Uterus (tissue), 4 donors: ENCODE measurements around the gene MATK. TPM values are rescaled to one million over a fixed set of nuclear protein-coding genes. Genes with fewer than 3 reads are reported as not detected.

Source experiments
- DNase-seq, 2 donors: peaks; one replicate each; pipeline ENCODE4 v3.0.0-alpha.2; 2019 to 2020
- H3K27ac ChIP-seq, 2 donors: fragments of 200-600 bp; sonication (generic); 1 replicate in 1 of 2; 2 replicates in 1 of 2; pipeline ENCODE4 v1.5.1; 2016 to 2018
- H3K27me3 ChIP-seq, 2 donors: fragments of 200-600 bp; sonication (generic); one replicate each; pipeline ENCODE4 v1.5.1; 2018 to 2019; ENCODE audit warnings: control low read depth in 1 of 2
- H3K36me3 ChIP-seq, 2 donors: fragments of 200-600 bp; sonication (generic); one replicate each; pipeline ENCODE4 v1.5.1; 2019; ENCODE audit warnings: control low read depth in 1 of 2
- H3K4me1 ChIP-seq, 2 donors: fragments of 200-600 bp; sonication (generic); one replicate each; pipeline ENCODE4 v1.5.1; 2018 to 2019; ENCODE audit warnings: control low read depth in 1 of 2
- H3K4me3 ChIP-seq, 2 donors: fragments of 200-600 bp; sonication (generic); 1 replicate in 1 of 2; 2 replicates in 1 of 2; pipeline ENCODE4 v1.5.1; 2018 to 2019; ENCODE audit warnings: mild to moderate bottlenecking in 1 of 2
- H3K9me3 ChIP-seq, 2 donors: fragments of 200-600 bp; sonication (generic); one replicate each; pipeline ENCODE4 v1.5.1; 2019; ENCODE audit warnings: control low read depth in 1 of 2
- POLR2A ChIP-seq, 2 donors: fragments of 450-650 bp; IDR thresholded peaks; one replicate each; pipeline ENCODE4 v1.6.1; 2016; ENCODE audit warnings: antibody characterized with exemption in 2 of 2, mild to moderate bottlenecking in 1 of 2, moderate library complexity in 1 of 2
- intact Hi-C: fragments of 100-400 bp; cut with DNase I; formaldehyde crosslinking; loops from one replicate; pipeline ENCODE4 v1.15.1; 2023; ENCODE audit warnings: low total_unique reads
- total RNA-seq, 4 donors: library from RNA; depleted of rRNA in 3 of 4; stranded (reverse); fragments of >200 nt in 3 of 4; gene quantifications; one replicate each; pipeline versions ENCODE4 v1.1.0 to v1.2.4, GENCODE V29; 2014 to 2023
- TF ChIP-seq, protein P1 (sequence below), 4 experiments: fragments of 200-600 bp in 2 of 4; fragments of 450-650 bp in 2 of 4; sonication (generic) in 2 of 4; IDR thresholded peaks; one replicate each; pipeline ENCODE4 v1.5.1; 2016 to 2019; ENCODE audit warnings: antibody characterized with exemption in 4 of 4, mild to moderate bottlenecking in 2 of 4, moderate library complexity in 1 of 4
- donor health status: DM: yes; HTN: yes; CAD: no.

Gene MATK
- total RNA-seq, 4 donors from 2014 or later: 1.0 to 11.2 (median 1.5) TPM; not detected in 1

- intact Hi-C loops: no loop called here
- H3K27ac ChIP-seq: no peak overlapping the region
- peaks cover 0 to 9% of the 10 kb centered on the region in 2 donors for H3K27me3 ChIP-seq
- H3K9me3 ChIP-seq: no peaks in the 10 kb centered on the region
- no peak overlapping the region for H3K4me3 ChIP-seq
- TF ChIP-seq, protein P1, sequence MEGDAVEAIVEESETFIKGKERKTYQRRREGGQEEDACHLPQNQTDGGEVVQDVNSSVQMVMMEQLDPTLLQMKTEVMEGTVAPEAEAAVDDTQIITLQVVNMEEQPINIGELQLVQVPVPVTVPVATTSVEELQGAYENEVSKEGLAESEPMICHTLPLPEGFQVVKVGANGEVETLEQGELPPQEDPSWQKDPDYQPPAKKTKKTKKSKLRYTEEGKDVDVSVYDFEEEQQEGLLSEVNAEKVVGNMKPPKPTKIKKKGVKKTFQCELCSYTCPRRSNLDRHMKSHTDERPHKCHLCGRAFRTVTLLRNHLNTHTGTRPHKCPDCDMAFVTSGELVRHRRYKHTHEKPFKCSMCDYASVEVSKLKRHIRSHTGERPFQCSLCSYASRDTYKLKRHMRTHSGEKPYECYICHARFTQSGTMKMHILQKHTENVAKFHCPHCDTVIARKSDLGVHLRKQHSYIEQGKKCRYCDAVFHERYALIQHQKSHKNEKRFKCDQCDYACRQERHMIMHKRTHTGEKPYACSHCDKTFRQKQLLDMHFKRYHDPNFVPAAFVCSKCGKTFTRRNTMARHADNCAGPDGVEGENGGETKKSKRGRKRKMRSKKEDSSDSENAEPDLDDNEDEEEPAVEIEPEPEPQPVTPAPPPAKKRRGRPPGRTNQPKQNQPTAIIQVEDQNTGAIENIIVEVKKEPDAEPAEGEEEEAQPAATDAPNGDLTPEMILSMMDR (IDR thresholded peaks at IDR 0.05): no peak
- TF ChIP-seq POLR2A (IDR thresholded peaks at IDR 0.05): no peak
- no peaks in the 10 kb centered on the region for H3K36me3 ChIP-seq
- H3K4me1 ChIP-seq: peaks cover 0 to 2% of the 10 kb centered on the region in 2 donors
- no peak for DNase-seq
Measured at GRCh38 chr19:3796358-3796757, 10.2 kb upstream of the MATK start.

- no peak overlapping the region for H3K4me3 ChIP-seq
- no peaks in the 10 kb centered on the region for H3K4me1 ChIP-seq
- intact Hi-C loops: no loop called here
- no peaks in the 10 kb centered on the region for H3K36me3 ChIP-seq
- H3K9me3 ChIP-seq: no peaks in the 10 kb centered on the region
- H3K27ac ChIP-seq: no peak overlapping the region
- TF ChIP-seq, protein P1 (IDR thresholded peaks at IDR 0.05): no peak
- no peak for TF ChIP-seq POLR2A (IDR thresholded peaks at IDR 0.05)
- peaks cover 0 to under 1% of the 10 kb centered on the region in 2 donors for H3K27me3 ChIP-seq
- no peak for DNase-seq
Measured at GRCh38 chr19:3793799-3794198, 7.6 kb upstream of the MATK start.

GRCh38 chr19:3792114-3792513 is 5.9 kb upstream of the MATK start:
- Histone ChIP-seq H3K27ac (no peak overlapping the region), H3K4me1 (no peaks in the 10 kb centered on the region), H3K9me3 (no peaks in the 10 kb centered on the region), H3K4me3 (no peak overlapping the region), H3K27me3 (no peaks in the 10 kb centered on the region), H3K36me3 (no peaks in the 10 kb centered on the region)
- DNase-seq: no peak
- intact Hi-C loops: no loop called here
- TF ChIP-seq POLR2A (IDR thresholded peaks at IDR 0.05): no peak
- TF ChIP-seq, protein P1 (IDR thresholded peaks at IDR 0.05): no peak

DNA sequence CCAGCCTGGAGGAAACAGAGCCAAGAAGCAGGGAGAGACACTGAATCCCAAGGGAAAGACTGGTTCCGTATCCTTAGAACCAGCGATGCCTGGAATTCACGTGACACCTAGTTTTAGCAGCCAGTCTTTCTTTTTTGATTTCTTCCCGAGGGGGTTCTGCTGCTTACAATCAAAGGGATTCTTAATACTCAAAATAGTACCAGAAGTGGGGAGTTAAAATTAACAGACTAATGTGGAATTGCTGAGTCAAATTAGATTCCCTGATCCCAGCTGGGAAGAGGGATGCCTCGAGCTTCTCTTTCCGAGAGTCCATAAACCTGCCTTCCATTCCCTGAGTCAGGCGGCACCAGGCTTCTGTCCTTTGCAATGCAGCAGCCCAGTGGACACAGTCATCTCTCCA is 4.8 kb upstream of the MATK start:
- H3K27ac ChIP-seq: no peak overlapping the region
- H3K9me3 ChIP-seq: no peaks in the 10 kb centered on the region
- TF ChIP-seq POLR2A (IDR thresholded peaks at IDR 0.05): no peak
- H3K27me3 ChIP-seq: no peaks in the 10 kb centered on the region
- DNase-seq: no peak
- no peaks in the 10 kb centered on the region for H3K4me1 ChIP-seq
- H3K36me3 ChIP-seq: no peaks in the 10 kb centered on the region
- intact Hi-C loops: no loop called here
- no peak overlapping the region for H3K4me3 ChIP-seq

GRCh38 chr19:3790209-3790734 is 4.1 kb upstream of the MATK start:
- no peak overlapping the region for H3K4me3 ChIP-seq
- H3K27ac ChIP-seq: no peak overlapping the region
- H3K9me3 ChIP-seq: no peaks in the 10 kb centered on the region
- H3K27me3 ChIP-seq: no peaks in the 10 kb centered on the region
- TF ChIP-seq, protein P1 (IDR thresholded peaks at IDR 0.05): no peak
- no peak for TF ChIP-seq POLR2A (IDR thresholded peaks at IDR 0.05)
- intact Hi-C loops: no loop called here
- no peaks in the 10 kb centered on the region for H3K4me1 ChIP-seq
- no peak for DNase-seq
- no peaks in the 10 kb centered on the region for H3K36me3 ChIP-seq
